Measurements from ENCODE around the gene MSRB3. TPM values are rescaled to one million over a fixed set of nuclear protein-coding genes. Genes with fewer than 3 reads are reported as not detected.

MSRB3 gene
- total RNA-seq, 1 experiment from 2014 or later: 31.1 TPM

GRCh38 chr12:65329721-65330120 is 51.2 kb downstream of the MSRB3 start:
- ChIA-PET POLR2A (no interaction called here), CTCF (interaction anchor here (0.6 to 1.3 kb wide), 2 partner anchors 273 to 359 kb away, joined by 3 to 5 read pairs; no protein-coding TSS in a partner anchor)
- H3K9me3 Mint-ChIP-seq (ENCODE audit: unreplicated experiment): no peaks in the 10 kb centered on the region
- BruUV-seq (replicated peaks): no TSS peak
- H3K36me3 Mint-ChIP-seq (ENCODE audit: insufficient read depth, unreplicated experiment): peaks cover 7% of the 10 kb centered on the region
- peaks cover 6% of the 10 kb centered on the region for H3K4me1 Mint-ChIP-seq (ENCODE audit: insufficient read depth, unreplicated experiment)
- H3K4me3 Mint-ChIP-seq (ENCODE audit: unreplicated experiment): no peak overlapping the region
- no peak overlapping the region for H3K27ac Mint-ChIP-seq (ENCODE audit: low read depth, unreplicated experiment)
- H3K27me3 Mint-ChIP-seq (ENCODE audit: insufficient read depth, unreplicated experiment): no peaks in the 10 kb centered on the region
- no peak for TF ChIP-seq CTCF (IDR thresholded peaks at IDR 0.05; ENCODE audit: unreplicated experiment)
- no peak for DNase-seq (ENCODE audit: unreplicated experiment)
- intact Hi-C loops (cut with micrococcal nuclease): no loop called here

GRCh38 chr12:65330331-65330730 is 51.8 kb downstream of the MSRB3 start:
- Mint-ChIP-seq H3K4me3 (ENCODE audit: unreplicated experiment) (no peak overlapping the region), H3K36me3 (ENCODE audit: insufficient read depth, unreplicated experiment) (peaks cover 7% of the 10 kb centered on the region), H3K9me3 (ENCODE audit: unreplicated experiment) (no peaks in the 10 kb centered on the region), H3K27me3 (ENCODE audit: insufficient read depth, unreplicated experiment) (no peaks in the 10 kb centered on the region), H3K27ac (ENCODE audit: low read depth, unreplicated experiment) (no peak overlapping the region), H3K4me1 (ENCODE audit: insufficient read depth, unreplicated experiment) (peaks cover 12% of the 10 kb centered on the region)
- BruUV-seq (replicated peaks): no TSS peak
- no peak for DNase-seq (ENCODE audit: unreplicated experiment)
- intact Hi-C loops (cut with micrococcal nuclease): no loop called here
- POLR2A ChIA-PET: interaction anchor here (0.6 kb wide), 1 partner anchor 13 kb away, joined by 4 read pairs; no protein-coding TSS in a partner anchor
- no peak for TF ChIP-seq CTCF (IDR thresholded peaks at IDR 0.05; ENCODE audit: unreplicated experiment)
- CTCF ChIA-PET: interaction anchor here (0.6 to 1.3 kb wide), 3 partner anchors 20 to 358 kb away, joined by 3 to 5 read pairs (median 3); no protein-coding TSS in a partner anchor

GRCh38 chr12:65331456-65331855 is 53.0 kb downstream of the MSRB3 start:
- ChIA-PET CTCF (interaction anchor here (0.7 kb wide), 1 partner anchor 26 kb away, joined by 3 read pairs; no protein-coding TSS in a partner anchor), POLR2A (no interaction called here)
- peaks cover 8% of the 10 kb centered on the region for H3K36me3 Mint-ChIP-seq (ENCODE audit: insufficient read depth, unreplicated experiment)
- H3K27me3 Mint-ChIP-seq (ENCODE audit: insufficient read depth, unreplicated experiment): no peaks in the 10 kb centered on the region
- DNase-seq (ENCODE audit: unreplicated experiment): no peak
- H3K27ac Mint-ChIP-seq (ENCODE audit: low read depth, unreplicated experiment): no peak overlapping the region
- peaks cover 17% of the 10 kb centered on the region for H3K4me1 Mint-ChIP-seq (ENCODE audit: insufficient read depth, unreplicated experiment)
- no TSS peak for BruUV-seq (replicated peaks)
- no peaks in the 10 kb centered on the region for H3K9me3 Mint-ChIP-seq (ENCODE audit: unreplicated experiment)
- intact Hi-C loops (cut with micrococcal nuclease): no loop called here
- no peak overlapping the region for H3K4me3 Mint-ChIP-seq (ENCODE audit: unreplicated experiment)
- no peak for TF ChIP-seq CTCF (IDR thresholded peaks at IDR 0.05; ENCODE audit: unreplicated experiment)

GRCh38 chr12:65333649-65334048 is 55.2 kb downstream of the MSRB3 start:
- Mint-ChIP-seq H3K4me3 (ENCODE audit: unreplicated experiment) (no peak overlapping the region), H3K4me1 (ENCODE audit: insufficient read depth, unreplicated experiment) (peaks cover 17% of the 10 kb centered on the region), H3K27ac (ENCODE audit: low read depth, unreplicated experiment) (no peak overlapping the region), H3K36me3 (ENCODE audit: insufficient read depth, unreplicated experiment) (peaks cover 14% of the 10 kb centered on the region), H3K27me3 (ENCODE audit: insufficient read depth, unreplicated experiment) (no peaks in the 10 kb centered on the region), H3K9me3 (ENCODE audit: unreplicated experiment) (no peaks in the 10 kb centered on the region)
- POLR2A ChIA-PET: interaction anchor here (1.3 kb wide), 1 partner anchor 8 kb away, joined by 3 read pairs; no protein-coding TSS in a partner anchor
- TF ChIP-seq CTCF (IDR thresholded peaks at IDR 0.05; ENCODE audit: unreplicated experiment): no peak
- intact Hi-C loops (cut with micrococcal nuclease): no loop called here
- CTCF ChIA-PET: interaction anchor here (0.5 to 0.9 kb wide), 2 partner anchors 24 to 700 kb away, joined by 3 to 4 read pairs; no protein-coding TSS in a partner anchor
- no TSS peak for BruUV-seq (replicated peaks)
- no peak for DNase-seq (ENCODE audit: unreplicated experiment)

All from MCF 10A (cell line).